SK-N-SH (cell line): ENCODE measurements around the gene DEFB115.
"Not testable (repeated sequence)": the region's sequence is repeated elsewhere in the genome, so short reads cannot be mapped to it uniquely, and the experiment has no call there.

Source experiments
- GATA2 ChIP-seq: sonication (generic); formaldehyde crosslinking; IDR thresholded peaks from 2 replicates; pipeline ENCODE4 v1.5.0; 2020; ENCODE audit warnings: mild to moderate bottlenecking, missing genetic modification reagents
- MXI1 ChIP-seq: IDR thresholded peaks from 2 replicates; pipeline ENCODE4 v1.6.1; 2012; ENCODE audit warnings: mild to moderate bottlenecking, low read depth, low read length, improper control_type of control experiment
- NFIC ChIP-seq: IDR thresholded peaks from 2 replicates; pipeline ENCODE4 v1.4.0; 2012; ENCODE audit warnings: borderline replicate concordance
- POLR2AphosphoS5 ChIP-seq: IDR thresholded peaks from 2 replicates; pipeline ENCODE4 v1.6.1; 2012; ENCODE audit warnings: low read depth, low read length
- RCOR1 ChIP-seq: fragments of 150-350 bp; IDR thresholded peaks from 2 replicates; pipeline ENCODE4 v1.6.1; 2017; ENCODE audit warnings: antibody characterized with exemption, low read length
- SIN3A ChIP-seq: IDR thresholded peaks from 2 replicates; pipeline ENCODE4 v1.6.1; 2012; ENCODE audit warnings: low read depth, mild to moderate bottlenecking, low read length, moderate library complexity, borderline replicate concordance
- SMC3 ChIP-seq: IDR thresholded peaks from 2 replicates; pipeline ENCODE4 v1.6.1; 2012; ENCODE audit warnings: low read depth, low read length, improper control_type of control experiment
- TF ChIP-seq, protein P1 (sequence below): fragments of 200-600 bp; sonication (generic); IDR thresholded peaks from 2 replicates; pipeline ENCODE4 v1.6.1; 2017; ENCODE audit warnings: antibody characterized with exemption, mild to moderate bottlenecking, moderate library complexity

DNA sequence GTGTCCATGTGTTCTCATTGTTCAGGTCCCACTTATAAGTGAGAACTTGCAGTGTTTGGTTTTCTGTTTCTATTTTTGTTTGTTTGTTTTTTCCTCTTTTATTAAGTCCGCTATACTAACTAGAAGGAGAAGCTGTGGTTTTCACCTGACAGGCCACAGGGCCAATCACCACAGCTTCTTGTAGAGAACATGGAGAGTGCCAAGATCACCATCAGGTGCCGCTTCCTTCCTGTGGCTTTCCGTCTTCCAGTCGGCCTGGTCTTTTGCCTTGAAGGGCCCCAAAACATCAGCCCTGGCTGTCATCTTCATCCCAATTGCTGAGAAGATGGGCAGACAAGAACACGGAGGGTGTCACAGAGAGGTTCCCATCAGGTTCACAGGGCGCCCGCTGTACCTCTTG is 27.5 kb downstream of the DEFB115 start:
- TF ChIP-seq RCOR1; SIN3A; MXI1; GATA2 (CRISPR knock-in tag); SMC3; POLR2AphosphoS5; NFIC: not testable (repeated sequence)
- TF ChIP-seq, protein P1, sequence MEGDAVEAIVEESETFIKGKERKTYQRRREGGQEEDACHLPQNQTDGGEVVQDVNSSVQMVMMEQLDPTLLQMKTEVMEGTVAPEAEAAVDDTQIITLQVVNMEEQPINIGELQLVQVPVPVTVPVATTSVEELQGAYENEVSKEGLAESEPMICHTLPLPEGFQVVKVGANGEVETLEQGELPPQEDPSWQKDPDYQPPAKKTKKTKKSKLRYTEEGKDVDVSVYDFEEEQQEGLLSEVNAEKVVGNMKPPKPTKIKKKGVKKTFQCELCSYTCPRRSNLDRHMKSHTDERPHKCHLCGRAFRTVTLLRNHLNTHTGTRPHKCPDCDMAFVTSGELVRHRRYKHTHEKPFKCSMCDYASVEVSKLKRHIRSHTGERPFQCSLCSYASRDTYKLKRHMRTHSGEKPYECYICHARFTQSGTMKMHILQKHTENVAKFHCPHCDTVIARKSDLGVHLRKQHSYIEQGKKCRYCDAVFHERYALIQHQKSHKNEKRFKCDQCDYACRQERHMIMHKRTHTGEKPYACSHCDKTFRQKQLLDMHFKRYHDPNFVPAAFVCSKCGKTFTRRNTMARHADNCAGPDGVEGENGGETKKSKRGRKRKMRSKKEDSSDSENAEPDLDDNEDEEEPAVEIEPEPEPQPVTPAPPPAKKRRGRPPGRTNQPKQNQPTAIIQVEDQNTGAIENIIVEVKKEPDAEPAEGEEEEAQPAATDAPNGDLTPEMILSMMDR = not testable (repeated sequence)
